ENCODE results near the gene CA9. TPM values are rescaled to one million over a fixed set of nuclear protein-coding genes. Genes with fewer than 3 reads are reported as not detected.

The CA9 gene
- total RNA-seq, 1 experiment from 2014 or later = 1.0 TPM

DNA sequence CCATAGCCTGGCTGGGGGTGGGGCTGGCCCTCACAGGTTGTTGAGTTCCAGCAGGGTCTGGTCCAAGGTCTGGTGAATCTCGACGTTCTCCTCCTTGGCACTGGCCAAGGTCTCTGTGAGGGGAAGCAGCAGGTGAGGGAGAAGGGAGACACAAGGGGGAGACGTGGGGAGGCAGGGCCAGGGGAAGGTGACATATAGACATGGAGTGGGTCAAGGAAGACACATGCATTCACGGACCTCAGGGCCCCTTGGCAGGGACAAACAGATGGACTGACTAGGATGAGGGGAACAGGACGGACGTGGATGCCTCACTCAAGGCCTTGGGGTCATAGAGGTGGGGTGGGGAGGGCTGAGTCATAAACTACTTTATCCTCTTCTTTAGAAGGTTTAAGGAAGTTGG lies 8.3 kb downstream of the CA9 start:
- DNase-seq (ENCODE audit: low spot score) = no peak
- Mint-ChIP-seq H3K4me1 (peaks cover 10% of the 10 kb centered on the region), H3K27ac (peak overlapping the region; percentile 70), H3K4me3 (no peak overlapping the region), H3K36me3 (peaks cover 38% of the 10 kb centered on the region), H3K9me3 (no peaks in the 10 kb centered on the region), H3K27me3 (ENCODE audit: low read depth) (peaks cover under 1% of the 10 kb centered on the region)
- ChIA-PET POLR2A (no interaction called here), CTCF (interaction anchor here (0.6 kb wide), 1 partner anchor 488 kb away, joined by 3 read pairs; no protein-coding TSS in a partner anchor)
- ATAC-seq = no peak
- TF ChIP-seq, protein P1, sequence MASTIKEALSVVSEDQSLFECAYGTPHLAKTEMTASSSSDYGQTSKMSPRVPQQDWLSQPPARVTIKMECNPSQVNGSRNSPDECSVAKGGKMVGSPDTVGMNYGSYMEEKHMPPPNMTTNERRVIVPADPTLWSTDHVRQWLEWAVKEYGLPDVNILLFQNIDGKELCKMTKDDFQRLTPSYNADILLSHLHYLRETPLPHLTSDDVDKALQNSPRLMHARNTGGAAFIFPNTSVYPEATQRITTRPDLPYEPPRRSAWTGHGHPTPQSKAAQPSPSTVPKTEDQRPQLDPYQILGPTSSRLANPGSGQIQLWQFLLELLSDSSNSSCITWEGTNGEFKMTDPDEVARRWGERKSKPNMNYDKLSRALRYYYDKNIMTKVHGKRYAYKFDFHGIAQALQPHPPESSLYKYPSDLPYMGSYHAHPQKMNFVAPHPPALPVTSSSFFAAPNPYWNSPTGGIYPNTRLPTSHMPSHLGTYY (CRISPR knock-in tag; IDR thresholded peaks at IDR 0.05) = no peak
- no peak for TF ChIP-seq TEAD4 (CRISPR knock-in tag; IDR thresholded peaks at IDR 0.05)
- no peak for TF ChIP-seq CREB1 (CRISPR knock-in tag; IDR thresholded peaks at IDR 0.05)
- no peak for TF ChIP-seq ZNF121 (CRISPR knock-in tag; IDR thresholded peaks at IDR 0.05)
- TF ChIP-seq SMAD3 (CRISPR knock-in tag; IDR thresholded peaks at IDR 0.05; ENCODE audit: borderline replicate concordance) = no peak
- no peak for TF ChIP-seq PRRX2 (CRISPR knock-in tag; IDR thresholded peaks at IDR 0.05)
- TF ChIP-seq, protein P2, sequence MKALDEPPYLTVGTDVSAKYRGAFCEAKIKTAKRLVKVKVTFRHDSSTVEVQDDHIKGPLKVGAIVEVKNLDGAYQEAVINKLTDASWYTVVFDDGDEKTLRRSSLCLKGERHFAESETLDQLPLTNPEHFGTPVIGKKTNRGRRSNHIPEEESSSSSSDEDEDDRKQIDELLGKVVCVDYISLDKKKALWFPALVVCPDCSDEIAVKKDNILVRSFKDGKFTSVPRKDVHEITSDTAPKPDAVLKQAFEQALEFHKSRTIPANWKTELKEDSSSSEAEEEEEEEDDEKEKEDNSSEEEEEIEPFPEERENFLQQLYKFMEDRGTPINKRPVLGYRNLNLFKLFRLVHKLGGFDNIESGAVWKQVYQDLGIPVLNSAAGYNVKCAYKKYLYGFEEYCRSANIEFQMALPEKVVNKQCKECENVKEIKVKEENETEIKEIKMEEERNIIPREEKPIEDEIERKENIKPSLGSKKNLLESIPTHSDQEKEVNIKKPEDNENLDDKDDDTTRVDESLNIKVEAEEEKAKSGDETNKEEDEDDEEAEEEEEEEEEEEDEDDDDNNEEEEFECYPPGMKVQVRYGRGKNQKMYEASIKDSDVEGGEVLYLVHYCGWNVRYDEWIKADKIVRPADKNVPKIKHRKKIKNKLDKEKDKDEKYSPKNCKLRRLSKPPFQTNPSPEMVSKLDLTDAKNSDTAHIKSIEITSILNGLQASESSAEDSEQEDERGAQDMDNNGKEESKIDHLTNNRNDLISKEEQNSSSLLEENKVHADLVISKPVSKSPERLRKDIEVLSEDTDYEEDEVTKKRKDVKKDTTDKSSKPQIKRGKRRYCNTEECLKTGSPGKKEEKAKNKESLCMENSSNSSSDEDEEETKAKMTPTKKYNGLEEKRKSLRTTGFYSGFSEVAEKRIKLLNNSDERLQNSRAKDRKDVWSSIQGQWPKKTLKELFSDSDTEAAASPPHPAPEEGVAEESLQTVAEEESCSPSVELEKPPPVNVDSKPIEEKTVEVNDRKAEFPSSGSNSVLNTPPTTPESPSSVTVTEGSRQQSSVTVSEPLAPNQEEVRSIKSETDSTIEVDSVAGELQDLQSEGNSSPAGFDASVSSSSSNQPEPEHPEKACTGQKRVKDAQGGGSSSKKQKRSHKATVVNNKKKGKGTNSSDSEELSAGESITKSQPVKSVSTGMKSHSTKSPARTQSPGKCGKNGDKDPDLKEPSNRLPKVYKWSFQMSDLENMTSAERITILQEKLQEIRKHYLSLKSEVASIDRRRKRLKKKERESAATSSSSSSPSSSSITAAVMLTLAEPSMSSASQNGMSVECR (CRISPR knock-in tag; IDR thresholded peaks at IDR 0.05; ENCODE audit: borderline replicate concordance) = no peak
- TF ChIP-seq, protein P3, sequence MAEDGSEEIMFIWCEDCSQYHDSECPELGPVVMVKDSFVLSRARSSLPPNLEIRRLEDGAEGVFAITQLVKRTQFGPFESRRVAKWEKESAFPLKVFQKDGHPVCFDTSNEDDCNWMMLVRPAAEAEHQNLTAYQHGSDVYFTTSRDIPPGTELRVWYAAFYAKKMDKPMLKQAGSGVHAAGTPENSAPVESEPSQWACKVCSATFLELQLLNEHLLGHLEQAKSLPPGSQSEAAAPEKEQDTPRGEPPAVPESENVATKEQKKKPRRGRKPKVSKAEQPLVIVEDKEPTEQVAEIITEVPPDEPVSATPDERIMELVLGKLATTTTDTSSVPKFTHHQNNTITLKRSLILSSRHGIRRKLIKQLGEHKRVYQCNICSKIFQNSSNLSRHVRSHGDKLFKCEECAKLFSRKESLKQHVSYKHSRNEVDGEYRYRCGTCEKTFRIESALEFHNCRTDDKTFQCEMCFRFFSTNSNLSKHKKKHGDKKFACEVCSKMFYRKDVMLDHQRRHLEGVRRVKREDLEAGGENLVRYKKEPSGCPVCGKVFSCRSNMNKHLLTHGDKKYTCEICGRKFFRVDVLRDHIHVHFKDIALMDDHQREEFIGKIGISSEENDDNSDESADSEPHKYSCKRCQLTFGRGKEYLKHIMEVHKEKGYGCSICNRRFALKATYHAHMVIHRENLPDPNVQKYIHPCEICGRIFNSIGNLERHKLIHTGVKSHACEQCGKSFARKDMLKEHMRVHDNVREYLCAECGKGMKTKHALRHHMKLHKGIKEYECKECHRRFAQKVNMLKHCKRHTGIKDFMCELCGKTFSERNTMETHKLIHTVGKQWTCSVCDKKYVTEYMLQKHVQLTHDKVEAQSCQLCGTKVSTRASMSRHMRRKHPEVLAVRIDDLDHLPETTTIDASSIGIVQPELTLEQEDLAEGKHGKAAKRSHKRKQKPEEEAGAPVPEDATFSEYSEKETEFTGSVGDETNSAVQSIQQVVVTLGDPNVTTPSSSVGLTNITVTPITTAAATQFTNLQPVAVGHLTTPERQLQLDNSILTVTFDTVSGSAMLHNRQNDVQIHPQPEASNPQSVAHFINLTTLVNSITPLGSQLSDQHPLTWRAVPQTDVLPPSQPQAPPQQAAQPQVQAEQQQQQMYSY (CRISPR knock-in tag; IDR thresholded peaks at IDR 0.05) = no peak
- TF ChIP-seq ZNF232 (CRISPR knock-in tag; IDR thresholded peaks at IDR 0.05) = no peak
- TF ChIP-seq SMAD4 (CRISPR knock-in tag; IDR thresholded peaks at IDR 0.05) = no peak
- no peak for TF ChIP-seq GRHL2 (CRISPR knock-in tag; IDR thresholded peaks at IDR 0.05; ENCODE audit: insufficient replicate concordance, severe bottlenecking)
- no peak for TF ChIP-seq GABPB1 (CRISPR knock-in tag; IDR thresholded peaks at IDR 0.05)

DNA sequence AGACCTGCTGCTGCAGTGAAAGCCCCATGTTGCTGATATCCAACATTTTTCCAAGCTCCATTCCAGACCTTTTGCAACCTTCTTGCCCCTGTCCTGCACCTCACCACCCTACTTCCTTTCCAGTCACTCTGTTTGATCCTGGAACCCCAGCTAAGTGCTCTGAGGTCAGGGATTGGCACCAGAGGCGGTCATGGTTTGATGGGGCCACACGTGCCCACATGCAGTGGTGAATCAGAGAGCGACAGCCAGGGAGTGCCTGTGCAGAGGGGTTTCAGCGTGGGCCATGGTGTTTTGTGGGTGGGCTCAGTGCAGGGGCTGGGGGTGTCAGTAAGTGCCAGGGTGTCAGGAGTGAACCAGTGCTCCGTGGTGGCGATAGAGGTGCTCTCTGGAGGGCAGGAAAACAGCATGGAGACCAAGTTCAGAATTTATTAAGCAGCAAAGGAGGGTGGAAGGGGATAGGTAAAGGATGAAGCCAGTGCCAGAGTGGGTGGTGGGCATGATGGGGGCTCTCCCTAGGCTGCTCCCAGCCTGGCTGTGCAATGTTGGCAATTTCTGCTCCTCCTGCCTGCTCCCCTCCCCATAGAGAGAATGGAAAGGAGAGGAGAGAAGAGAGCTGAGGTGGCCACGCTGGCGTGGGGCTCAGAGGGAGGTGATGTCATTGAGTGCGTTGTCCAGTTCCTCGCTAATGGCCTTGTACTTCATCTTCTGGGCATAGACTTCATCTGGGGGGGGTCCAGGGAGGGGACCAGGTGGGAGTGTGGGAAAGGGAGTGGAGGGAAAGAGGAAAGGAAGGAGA lies 9.0 kb downstream of the CA9 start:
- DNase-seq (ENCODE audit: low spot score) (no peak), ATAC-seq (no peak)
- ChIA-PET POLR2A (interaction anchor here (1.0 kb wide), 1 partner anchor 9 kb away, joined by 3 read pairs; no protein-coding TSS in a partner anchor), CTCF (interaction anchor here (0.6 to 1.4 kb wide), 3 partner anchors 14 to 489 kb away, joined by 3 to 5 read pairs (median 3); partner anchors contain the start of genes CREB3 and TLN1)
- Mint-ChIP-seq H3K27me3 (ENCODE audit: low read depth) (no peaks in the 10 kb centered on the region), H3K9me3 (no peaks in the 10 kb centered on the region), H3K4me3 (no peak overlapping the region), H3K4me1 (peaks cover 15% of the 10 kb centered on the region), H3K27ac (peak overlapping the region; percentile 20; the same call in 1 of the 2 replicates), H3K36me3 (peaks cover 41% of the 10 kb centered on the region)
- TF ChIP-seq NR3C1 (CRISPR knock-in tag; conservative IDR thresholded peaks at IDR 0.05; ENCODE audit: low read depth) (no peak), OVOL2 (CRISPR knock-in tag; IDR thresholded peaks at IDR 0.05; ENCODE audit: borderline replicate concordance) (no peak)
- TF ChIP-seq, protein P4, sequence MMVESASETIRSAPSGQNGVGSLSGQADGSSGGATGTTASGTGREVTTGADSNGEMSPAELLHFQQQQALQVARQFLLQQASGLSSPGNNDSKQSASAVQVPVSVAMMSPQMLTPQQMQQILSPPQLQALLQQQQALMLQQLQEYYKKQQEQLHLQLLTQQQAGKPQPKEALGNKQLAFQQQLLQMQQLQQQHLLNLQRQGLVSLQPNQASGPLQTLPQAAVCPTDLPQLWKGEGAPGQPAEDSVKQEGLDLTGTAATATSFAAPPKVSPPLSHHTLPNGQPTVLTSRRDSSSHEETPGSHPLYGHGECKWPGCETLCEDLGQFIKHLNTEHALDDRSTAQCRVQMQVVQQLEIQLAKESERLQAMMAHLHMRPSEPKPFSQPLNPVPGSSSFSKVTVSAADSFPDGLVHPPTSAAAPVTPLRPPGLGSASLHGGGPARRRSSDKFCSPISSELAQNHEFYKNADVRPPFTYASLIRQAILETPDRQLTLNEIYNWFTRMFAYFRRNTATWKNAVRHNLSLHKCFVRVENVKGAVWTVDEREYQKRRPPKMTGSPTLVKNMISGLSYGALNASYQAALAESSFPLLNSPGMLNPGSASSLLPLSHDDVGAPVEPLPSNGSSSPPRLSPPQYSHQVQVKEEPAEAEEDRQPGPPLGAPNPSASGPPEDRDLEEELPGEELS (CRISPR knock-in tag; IDR thresholded peaks at IDR 0.05) = no peak

All from WTC11 (cell line).